Fibroblast of skin of left quadriceps (primary cell): Measurements from ENCODE around the gene BYSL.
"Not testable (repeated sequence)": the region's sequence is repeated elsewhere in the genome, so short reads cannot be mapped to it uniquely, and the experiment has no call there.

Source experiments
- DNase-seq, 2 experiments: peaks; one replicate each; pipeline ENCODE4 v3.0.0-alpha.2; 2013; ENCODE audit warnings: low read depth in 2 of 2

Gene BYSL

DNA sequence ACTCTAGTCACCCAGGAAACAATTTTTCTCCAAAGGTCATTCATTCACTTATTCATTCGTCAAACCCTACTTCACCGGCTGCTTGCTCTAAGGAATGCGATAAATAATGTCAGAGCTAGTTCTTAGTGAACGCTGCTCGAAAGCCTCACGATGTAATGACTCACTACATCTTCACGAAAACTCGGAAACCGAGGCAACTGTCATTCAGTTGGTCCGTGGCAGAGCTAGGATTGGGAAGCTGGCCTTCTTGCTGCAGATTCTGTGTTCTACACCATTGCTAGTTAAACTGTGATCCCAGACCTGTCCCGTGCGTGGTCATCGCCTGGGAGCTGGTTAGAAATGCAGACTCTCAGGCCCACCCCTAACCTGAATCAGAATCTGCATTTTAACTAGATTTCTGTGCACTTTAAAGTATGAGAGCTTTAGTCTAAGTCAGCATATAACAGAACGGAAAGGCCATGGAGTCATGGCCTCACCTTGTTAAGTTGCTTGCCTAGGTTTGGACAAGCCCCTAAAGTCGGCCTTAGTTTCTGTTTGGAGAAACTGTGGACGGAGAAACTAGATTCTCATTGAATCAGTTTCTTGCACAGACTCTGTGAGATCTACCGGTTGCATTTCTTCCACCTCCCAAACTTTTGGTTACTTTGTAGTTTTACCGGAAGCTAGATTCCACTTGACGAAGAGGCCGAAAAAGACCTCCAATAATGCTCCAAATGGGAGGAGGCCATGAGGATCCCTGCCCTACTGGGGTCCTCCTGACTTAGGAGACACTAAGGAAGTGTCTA lies 21.0 kb downstream of the BYSL start:
- DNase-seq, result peak in 1 of 2 experiments; percentile 59

GRCh38 chr6:41942882-41943281 lies 21.6 kb downstream of the BYSL start:
- not testable (repeated sequence) for DNase-seq

GRCh38 chr6:41943456-41943855 lies 22.2 kb downstream of the BYSL start:
- no peak for DNase-seq

DNA sequence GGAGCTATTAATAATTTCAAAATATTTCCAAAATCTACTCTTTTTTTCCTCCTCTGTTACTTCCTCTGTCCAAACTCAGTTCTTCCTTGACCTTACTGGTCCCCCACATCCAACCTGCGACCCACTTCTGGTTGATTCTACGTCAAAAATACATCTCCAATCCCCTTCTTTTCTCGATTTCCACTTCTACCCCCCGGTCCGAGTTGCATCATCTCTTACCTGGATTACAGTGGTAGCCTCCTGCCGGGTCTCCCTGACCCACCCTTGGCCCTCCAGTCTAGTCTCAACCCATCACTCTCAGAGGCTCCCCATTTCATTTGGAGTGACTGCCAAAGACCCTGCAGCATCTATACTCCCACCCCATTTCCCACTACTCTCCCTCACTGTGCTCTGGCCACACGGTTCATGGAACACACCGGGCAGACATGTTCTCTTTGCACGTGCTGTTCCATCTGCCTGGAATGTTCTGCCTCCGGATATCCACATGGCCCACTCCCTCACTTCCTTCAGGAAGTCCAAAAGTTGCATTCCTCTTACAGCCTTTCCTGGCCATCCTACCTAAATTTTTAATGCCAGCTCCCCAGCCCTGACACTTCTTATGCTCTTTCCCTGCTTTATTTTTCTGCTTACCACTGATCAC lies 26.4 kb downstream of the BYSL start:
- DNase-seq, result no peak

DNA sequence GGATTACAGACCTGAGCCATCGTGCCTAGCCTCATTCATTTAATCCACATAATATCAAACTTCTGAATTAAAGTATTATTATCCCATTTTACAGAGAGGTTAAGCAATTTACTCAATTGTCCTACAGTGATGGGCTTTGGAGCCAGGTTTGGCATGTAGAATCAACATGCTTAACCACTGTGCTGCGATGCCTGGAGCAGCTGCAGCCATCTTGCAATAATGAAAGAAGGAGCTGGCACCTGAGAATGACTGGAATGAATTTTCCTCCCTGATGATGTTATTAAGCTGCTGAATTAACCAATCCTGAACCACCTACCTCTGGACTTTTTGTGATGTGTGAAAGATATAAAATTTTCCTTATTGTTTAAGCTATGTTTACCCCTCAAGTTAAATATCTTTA lies 33.4 kb downstream of the BYSL start:
- DNase-seq, result no peak

GRCh38 chr6:41955412-41955811 lies 34.1 kb downstream of the BYSL start:
- DNase-seq, result no peak

- DNase-seq, result no peak
These were observed 35.8 kb downstream of the BYSL start for GRCh38 chr6:41957117-41957516.

DNA sequence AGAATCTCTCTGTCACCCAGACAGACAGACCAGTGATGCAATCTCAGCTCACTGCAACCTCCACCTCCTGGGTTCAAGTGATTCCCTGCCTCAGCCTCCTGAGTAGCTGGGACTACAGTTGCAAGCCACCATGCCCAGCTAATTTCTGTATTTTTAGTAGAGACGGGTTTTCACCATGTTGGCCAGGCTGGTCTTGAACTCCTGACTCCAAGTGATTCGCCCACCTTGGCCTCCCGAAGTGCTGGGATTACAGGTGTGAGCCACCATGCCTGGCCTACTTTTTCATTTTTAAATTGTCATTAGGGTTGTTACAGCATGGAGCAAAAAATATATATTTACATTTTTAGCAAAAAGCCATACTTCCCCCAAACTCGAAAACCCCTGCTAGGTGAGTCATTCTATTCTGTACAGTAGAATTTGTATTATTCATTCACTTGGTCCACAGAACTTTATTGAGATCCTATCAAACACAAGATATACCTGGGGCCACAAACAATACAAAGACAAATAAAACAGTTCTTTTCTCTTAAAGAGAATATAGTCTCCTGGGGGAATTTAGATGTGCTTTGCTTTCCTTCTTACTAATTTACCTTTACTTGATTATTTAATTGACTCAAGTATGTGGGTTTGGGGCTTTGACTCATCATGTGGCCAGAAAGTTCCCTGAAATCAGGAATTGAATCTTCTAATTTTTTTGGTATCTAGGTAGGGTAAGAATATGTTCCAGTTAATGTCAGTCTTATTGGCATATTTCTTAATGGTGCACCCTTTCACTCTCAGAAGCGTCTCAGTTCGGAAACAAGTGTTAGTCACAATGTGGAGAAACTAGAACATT lies 36.9 kb downstream of the BYSL start:
- DNase-seq, result no peak

- DNase-seq, result no peak
These were observed 38.7 kb downstream of the BYSL start for GRCh38 chr6:41960028-41960427.

DNA sequence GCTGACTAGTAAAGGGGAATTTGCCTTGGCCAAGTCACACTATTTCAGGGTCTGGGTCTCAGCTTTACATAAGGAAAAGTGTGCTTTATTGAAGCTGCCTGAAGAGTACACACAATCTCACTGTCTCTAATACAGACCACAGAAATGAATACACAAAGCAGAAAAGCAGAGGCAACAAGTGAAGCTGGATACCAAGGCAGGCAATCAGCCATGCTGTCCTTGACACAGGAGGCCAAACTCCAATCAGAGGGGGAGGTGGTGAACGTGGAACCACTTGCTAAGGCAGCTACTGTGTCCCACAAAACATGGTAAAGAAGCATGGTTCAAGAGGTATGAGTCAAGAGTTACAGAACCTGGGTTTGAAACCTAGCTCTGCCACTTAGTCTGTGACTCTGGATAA lies 42.1 kb downstream of the BYSL start:
- no peak for DNase-seq

DNA sequence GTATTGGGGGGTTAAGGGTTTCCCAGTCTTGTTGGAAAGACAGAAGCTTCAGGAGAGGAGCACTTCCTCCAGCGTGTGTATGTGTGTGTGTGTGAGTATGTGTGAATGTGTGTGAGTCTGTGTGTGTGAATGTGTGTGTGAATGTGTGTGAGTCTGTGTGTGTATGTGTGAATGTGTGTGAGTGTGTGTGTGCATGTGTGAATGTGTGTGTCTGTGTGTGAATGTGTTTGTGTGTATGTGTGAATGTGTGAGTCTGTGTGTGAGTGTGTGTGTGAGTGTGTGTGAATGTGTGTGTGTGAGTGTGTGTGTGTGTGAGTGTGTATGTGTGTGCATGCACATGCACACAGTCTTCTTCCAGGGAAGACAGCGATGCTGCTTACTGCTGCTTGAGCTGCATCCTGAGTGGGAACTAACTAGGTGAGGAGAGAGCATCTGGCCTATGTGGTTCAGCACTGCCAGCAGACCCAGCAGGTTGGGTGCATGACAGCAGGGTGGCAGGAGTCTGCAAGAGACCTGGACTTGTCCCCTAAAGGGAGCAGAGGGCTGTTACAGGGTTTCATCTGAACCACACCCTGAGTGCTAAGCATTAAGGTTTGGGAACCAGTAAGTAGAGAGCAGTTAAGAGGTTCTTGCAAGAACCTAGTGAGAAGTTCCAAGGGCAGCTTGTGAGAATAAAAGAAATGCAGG lies 43.0 kb downstream of the BYSL start:
- no peak for DNase-seq

GRCh38 chr6:41965429-41966213 lies 44.3 kb downstream of the BYSL start:
- DNase-seq, result no peak

- no peak for DNase-seq
These were observed 45.1 kb downstream of the BYSL start for GRCh38 chr6:41966214-41966920.

- no peak for DNase-seq
These were observed 45.6 kb downstream of the BYSL start for GRCh38 chr6:41966961-41967311.

- no peak for DNase-seq
These were observed 46.3 kb downstream of the BYSL start for GRCh38 chr6:41967312-41968287.

GRCh38 chr6:41970436-41970846 lies 49.1 kb downstream of the BYSL start:
- DNase-seq, result no peak

DNA sequence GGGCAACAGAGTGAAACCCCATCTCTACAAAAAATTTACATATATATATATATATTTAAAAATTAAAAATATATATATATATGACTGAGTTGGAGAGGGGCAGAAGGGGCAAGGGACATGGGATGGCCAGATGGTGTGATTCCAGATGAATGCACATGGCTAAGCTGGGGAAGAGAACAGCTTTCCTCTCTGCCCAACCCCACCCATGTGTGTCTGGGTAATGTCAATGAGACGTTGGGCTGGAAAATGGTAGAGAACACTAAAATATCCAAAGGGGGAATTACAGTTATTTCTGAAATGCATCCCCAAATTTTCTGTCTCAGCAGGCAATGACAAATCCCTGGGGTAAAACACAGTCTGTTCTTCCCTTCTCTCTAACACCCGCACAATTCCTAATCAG lies 51.5 kb downstream of the BYSL start:
- DNase-seq, result no peak

GRCh38 chr6:41974281-41974825 lies 53.1 kb downstream of the BYSL start:
- DNase-seq, result no peak

DNA sequence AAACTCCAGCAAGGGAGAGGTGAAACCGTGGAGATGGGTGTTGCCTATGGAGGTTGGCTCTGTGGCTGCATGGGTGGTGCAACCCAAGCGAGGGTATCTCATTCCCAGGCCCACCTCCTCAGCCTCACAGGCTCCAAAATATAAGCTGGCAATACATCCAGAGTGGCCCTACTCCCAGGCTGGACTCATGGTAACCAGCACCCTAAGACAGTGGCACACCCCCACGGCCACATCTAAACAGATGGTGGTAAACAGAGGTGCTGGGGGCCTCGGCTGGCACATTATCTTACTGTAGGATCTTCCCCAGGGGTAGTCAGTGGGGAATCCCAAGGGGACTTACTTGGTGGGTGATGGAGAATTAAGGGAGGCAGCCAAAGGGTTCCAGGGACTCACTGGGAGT lies 54.0 kb downstream of the BYSL start:
- DNase-seq, result no peak
